ENCODE results near the gene ZNRF3.

The ZNRF3 gene

DNA sequence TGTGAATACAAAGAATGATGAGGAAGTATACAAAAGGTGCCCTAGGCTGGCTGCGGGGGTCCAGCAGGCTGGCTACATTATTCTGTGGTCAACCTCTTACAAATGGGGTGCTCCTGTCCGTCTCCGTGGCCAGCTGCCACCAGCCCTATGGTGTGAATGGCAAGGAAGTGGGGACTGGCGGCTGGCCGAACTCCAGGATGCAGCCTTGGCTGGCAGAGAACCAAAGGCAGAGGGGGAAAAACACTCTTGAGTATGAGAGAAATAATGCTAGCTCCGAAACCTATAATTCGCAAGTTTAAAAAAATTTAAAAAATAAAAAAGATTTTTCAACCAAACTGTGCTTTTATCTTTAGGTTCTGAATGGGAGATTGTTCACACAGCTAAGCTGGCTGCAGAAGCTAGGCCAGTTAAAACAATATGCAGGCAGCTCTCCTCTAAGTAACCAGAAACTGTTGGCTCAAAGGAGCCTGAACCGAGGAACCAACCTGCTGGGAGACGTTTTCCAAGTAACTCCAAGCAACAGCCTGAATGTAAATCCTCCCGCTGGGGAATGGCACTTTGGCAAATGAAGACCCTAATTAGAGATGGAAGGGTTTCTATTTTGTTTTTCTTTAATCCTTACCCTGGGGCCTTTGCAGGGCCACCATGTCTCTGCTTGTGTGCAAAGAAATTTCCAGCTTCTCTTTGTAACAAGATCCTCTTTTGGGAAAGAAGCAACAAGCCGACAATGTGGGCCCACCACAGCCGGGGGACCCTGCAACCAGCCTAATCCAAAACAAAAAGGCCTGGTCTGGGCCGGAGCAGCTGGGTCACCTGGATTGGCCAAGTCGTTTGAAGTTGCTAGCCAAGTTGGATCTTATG, 128.1 kb downstream of the ZNRF3 start:
- no peak for DNase-seq (ENCODE audit: low spot score)

DNA sequence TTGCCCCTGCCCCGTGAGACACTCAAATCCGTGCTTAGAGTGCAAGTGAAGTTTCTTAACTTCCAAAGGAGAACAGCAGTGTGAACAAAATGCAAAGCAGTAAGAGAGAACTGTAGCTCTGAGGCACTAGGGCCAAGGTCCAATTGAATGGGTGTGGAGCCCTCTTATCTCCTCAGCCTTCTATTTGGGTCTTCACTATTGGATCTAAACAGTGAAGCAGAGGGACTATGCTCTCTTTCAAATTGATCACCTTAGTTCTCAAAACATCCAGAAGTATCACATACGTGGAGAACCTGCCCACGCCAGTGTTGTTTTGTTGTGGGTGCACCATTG, 128.7 kb downstream of the ZNRF3 start:
- no peak for DNase-seq (ENCODE audit: low spot score)

DNA sequence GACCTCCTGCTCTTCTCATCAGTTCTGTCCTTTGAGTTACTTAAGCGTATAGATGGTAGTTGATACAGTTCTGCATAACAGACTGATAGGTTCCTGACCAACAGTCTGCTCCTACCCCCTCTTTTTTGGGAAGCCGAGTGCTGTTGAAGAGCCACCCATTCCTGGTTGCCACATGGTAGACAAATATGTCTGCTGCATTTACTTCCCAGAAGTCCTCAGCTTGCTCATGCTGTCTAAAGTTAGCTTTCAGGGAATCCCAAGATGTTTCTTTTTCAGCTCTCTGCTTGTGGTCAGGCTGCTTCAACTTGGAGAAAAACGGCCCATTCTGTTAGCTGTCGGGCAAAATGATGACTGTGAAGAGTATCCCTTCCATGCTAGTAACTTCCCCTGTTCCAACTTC, 129.6 kb downstream of the ZNRF3 start:
- no peak for DNase-seq (ENCODE audit: low spot score)

DNA sequence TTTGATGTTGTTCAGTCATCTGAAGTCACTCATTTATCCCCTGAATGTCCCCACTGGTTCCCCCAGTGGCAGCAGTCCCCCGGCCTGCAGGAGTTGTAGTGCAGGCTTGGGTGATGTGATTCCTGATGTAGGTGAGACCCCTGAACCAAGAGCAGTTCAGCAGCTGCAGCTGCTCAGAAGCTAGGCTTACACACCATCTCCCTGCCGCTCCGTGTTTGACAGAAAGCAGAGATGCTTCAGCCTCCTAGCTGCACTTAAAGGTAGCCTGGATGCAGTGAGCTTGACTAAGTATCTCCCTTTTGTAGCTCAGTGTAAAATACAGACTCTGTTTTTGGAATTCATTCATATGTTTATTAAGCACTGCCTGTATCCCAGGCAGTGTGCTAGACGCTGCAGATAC, 130.9 kb downstream of the ZNRF3 start:
- no peak for DNase-seq (ENCODE audit: low spot score)

DNA sequence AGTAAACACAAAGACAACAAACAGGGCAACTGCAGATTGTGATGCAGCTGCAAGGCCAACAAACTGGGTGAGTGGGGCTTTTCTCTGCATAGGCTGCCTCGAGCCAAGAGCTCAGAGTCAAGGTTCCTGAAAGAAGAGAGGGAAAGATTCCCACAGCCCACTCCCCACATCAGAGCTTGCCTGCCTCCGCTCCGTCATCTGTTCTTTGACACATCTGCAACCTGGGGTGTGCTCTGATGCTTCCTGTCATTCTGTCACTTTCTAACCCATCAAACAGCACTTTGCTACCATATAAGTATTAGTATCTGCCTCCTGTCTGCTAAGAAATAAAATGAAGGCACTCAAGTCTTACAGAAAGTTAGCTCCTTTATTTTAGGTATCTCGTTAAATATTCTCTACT, 131.4 kb downstream of the ZNRF3 start:
- no peak for DNase-seq (ENCODE audit: low spot score)

DNA sequence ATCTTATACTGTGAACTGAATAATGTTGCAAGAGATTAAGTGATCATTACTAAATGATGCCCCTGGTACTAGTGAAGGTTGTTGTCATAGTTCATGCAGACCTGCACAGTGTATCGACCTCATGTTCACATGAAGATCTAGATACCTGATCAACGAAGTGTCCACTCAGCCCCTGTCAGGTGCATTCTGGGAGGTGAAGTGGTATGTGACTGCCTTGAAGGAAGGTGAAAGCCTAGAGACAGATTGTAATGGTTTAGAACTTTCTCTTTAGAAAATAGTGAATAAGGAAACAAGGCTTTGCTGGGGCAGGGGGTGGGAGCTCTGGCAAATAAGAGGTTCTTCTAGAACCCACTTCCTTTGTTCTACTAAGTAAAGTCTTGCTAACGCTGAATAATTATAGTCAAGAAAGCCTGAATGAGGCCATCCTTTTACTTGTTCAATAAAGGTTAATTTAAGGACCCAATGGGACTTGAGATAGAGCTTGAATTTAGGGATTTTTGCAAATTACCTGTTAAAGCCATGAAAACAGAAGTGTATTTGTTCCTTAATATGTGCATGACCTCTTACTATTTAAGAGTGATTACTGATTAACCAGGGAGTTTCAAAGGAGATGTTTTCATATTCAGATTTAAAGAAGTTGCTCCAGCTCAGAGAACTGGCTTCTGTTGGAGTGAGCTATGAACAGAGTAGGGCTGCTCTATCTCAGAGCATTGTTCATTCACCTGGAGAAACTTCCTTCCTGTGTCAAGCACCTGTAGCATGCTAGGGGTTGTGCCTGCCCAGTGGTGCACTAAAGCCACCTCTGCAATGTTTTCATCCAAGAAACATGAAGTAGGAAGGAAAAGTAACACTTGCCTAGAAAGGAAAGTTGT, 132.9 kb downstream of the ZNRF3 start:
- DNase-seq (ENCODE audit: low spot score), result no peak

DNA sequence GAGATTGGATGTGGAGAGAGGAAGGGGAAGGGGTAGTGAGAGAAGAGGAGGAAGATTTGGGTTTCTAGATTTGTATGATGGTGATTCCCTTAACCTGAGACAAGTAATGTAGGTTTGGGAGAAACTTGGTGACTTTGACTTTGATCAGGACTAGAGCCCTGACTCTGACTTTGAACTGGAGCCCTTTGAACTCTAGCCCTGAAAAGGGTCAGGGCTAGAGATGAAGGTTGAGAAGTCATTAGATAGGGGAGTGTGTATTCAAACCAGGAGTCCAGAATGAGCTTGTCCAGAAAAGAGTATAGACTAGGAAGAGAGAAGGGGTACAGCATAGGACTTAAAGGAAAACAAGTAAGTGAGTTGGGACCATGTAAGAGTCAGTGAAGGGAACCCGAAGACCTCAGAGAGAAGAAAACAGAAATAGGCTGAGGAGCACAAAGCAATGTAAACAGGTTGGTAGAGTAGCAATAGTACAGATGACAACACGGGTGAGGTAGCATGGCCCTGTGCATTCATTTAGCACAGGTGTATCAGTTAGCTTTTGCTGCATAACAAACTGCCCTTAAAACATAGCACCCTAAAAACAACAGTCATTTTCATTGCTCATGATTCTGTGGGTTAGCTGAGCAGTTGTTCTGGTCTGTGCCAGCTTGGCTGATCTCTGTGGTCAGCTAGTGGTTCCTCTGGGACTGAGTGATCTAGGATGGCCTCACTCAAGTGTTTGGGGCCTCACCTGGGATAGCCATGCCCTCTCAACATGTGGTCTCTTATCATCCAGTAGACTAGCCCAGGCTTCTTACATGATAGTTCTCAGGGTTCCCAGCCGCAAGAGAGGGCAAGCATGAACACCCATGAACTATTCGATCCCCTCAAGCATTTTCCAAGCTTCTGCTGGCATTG, 135.2 kb downstream of the ZNRF3 start:
- no peak for DNase-seq (ENCODE audit: low spot score)

DNA sequence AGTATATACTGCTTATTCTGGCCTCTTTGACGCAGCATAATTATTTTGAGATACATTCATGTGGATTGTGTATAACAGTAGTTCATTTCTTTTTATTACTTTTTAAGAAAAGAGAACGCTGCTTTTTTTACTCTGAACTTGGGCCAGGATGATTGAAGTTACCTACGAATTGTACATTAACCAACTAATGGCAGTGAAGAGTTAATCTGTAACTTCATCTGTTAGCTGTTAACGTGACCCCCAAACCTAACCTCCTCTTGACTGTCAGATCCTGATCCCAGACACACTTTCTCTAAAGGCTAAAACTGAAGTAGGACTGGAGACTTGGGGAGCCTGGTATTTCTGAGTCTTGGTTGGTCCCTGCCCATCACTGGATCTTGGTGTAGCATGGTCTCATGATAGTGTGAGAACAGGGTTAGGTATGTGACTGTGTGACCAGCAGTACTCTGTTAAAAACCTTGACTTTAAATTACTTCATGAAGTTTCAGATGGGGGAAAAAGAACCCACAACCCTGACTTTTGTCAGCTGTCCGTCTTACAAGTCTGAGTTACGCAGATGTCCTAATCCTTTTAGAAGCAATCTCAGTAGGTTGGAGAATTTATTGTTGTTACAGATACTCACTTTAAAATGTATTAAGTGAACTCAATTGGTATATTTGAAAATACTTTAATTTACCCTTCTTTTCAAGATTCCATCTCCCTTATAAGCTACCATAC, 138.9 kb downstream of the ZNRF3 start:
- DNase-seq (ENCODE audit: low spot score), result no peak

DNA sequence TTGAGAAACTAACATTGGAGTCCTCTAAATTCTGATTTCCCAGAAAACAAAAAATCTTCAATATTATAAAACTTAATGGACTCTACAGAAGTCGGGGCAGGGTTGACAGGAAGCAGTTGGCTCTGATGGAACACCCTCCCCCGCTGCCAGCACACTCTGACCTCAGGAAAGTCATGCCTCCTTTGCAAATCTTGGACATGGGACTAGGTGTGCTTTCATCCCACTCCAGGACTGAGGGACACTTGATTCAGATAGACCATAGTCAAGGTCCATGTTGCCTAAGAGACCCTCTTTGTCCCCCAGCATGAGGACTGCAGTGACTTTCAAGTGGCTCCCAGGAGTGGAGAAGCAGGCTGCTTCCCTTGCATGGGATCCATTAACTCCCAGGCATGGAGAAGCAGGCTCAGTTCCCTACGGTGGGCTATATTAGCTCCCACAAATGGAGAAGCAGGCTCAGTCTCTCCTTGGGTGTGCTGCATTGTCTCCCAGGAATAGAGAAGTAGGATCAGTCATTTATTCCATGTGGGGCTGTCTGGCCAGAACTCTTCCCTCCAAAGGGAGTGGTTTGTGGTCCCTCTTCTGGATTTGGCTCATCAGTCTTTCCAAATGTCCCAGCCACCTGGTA, 139.9 kb downstream of the ZNRF3 start:
- no peak for DNase-seq (ENCODE audit: low spot score)

DNA sequence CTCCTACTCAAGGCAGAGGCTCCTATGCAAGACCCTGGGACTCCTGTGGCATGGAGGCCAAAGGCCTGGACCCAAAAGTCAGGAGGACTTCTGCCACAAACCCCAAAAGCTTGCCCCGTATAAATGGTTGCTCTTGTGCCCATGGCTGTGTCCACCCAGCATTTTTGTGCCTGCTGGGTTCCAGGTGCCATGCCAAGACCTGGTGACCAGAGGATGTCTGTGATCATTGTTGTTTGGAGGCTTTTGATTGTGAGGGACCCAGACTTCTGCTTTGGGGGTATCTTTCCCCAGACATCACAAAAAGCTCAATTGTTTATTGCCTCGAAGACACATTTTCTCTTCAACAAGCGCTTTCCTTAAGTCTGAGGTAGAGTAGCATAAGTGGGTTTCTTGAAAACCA, 143.2 kb downstream of the ZNRF3 start:
- no peak for DNase-seq (ENCODE audit: low spot score)

DNA sequence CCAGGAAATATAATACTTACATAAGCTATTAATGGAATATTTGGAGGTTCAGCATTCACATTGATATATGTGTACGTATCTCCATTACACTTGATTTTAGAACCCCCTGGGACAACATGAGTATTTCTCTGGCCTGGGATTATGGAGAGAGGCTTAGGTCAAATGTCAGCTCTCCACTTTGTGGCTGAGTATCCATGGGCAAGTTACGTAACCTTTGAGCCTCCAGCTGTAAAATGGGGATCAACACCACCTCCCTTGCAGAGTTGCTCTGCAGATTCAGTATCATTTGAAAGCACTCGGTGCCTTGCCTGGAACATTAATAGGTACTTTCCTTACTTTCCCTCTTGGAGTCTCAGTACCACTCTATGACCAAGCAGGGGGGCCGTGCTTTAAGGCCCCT, 145.1 kb downstream of the ZNRF3 start:
- DNase-seq (ENCODE audit: low spot score), result no peak

DNA sequence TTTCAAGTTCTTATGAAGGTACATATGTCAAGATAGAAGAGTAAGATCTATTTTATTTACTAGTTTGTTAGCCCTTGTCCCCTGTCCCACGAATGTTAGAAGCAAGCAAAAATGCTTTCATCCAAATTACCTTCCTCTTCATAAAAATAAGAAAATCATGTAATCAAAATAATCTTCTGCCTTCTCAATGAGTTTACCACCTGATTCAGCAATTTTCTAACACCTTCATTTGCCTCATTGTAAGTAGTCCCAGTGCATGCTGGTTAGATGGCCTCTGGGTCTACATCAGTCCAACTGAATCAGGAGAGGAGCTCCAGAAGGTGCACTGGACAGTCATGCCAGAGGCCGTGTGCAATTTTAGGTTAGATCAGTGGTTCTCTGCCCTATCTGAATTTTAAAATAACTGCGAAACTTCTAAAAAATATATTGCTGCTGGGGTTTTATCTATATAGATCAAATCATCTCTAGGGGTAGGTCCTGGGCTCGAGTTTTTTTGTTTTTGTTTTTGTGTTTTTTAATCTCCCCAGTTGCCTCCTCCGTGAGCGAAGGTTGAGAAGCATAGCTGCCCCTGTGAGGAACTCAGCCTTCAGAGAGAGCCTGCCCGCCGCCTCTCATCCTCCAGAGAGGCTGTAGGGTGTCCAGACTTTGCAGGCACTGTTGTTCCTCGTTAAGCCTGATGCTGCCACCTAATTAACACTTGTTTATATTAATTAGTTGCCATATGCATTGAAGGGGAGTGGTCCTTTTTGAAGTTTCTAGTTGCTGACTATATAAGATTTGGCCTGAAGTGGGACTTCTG, 146.0 kb downstream of the ZNRF3 start:
- no peak for DNase-seq (ENCODE audit: low spot score)

DNA sequence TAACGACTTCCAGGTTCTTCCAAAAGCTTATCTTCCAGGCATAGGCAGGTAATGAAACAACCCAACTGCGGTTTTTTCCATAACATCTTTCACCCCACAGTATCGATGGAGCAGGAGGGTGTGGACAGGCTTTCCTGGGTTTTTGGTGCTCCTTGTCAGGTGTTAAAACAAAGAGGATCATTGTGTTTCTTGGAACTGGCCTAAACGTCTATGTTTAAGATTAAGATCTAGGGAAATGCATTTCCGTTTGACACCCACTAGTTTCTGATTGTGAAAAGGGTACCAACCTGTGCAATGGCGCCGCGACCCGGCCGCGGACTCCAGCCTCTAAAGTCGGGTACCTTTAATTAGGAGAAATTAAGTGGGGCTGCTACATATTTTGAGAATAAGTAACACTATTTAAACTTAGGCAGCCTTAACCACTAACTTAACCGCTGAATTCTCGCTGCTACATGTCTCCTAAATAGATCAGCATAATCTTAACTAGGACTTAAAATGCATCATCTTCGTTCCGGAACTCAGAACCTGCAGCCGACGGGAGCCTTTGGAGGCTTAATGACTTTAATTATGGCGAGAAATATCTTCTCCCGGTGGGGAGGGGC, 146.7 kb downstream of the ZNRF3 start:
- DNase-seq (ENCODE audit: low spot score), result no peak

DNA sequence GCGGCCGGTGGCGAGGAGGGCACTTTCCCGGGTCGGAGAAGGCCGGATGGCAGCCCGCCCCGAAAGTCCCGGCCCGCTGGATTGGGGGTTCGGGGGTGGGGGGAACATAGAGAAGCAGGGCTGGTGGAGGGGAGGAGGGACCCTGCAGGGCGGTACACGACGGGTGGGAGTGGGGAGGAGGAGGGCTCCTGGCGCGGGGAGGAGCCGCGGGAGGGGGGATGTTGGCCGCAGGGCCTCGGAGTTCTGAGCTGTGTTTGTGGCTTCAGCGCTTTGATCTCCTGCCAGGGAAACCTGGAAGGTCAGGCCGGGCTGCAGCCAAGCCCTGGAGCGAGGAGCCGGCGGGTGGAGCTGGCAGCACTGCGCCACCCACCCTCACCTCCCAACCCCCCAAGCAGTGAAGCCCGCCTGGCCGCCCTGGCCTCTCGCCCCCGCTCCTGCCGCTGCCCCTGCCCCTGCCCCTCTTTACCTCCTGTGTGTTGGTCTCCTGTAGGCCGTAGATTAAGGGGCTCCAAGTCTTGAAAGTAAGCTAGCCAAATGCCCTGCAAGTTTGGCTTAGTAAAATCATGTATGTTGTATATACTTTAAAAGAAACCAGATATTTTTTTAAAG, 147.3 kb downstream of the ZNRF3 start:
- no peak for DNase-seq (ENCODE audit: low spot score)

DNA sequence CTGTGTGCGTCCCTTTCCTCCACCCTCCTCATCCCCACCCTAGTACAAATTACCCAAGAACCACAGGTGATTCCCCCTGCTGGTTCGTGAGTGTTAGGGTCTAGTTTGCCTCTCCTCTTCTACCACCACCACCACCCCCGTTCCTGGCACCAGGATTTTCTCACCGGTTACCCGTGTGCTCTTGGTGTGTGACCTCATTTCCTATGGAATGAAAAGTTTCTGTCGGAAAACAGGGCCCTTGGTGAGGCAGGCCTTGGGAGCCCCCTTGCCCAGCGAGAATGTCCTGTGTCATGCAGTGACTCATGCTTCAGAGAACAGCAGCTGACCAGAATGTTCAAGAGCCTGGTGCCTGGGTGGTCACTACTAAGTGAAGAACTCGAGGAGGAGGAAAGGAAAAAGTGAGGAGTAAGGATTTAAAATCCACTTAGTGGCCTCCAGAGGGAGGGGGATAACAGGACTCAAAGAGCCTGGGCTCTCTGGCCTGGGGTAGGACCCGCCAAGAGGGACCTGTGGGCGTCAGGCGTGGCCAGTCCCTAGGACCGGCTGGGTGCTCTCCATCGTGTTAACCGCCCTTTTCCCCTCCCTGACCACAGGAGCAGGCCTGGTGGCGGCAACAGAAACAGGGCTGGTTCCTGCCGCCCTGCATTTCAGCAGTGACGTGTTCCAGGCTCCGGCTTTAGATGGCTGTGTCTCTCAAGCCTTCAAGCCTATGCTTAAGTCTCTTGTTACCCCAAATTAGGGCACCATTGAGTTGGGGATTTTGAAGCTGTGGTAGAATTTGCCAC, 148.0 kb downstream of the ZNRF3 start:
- no peak for DNase-seq (ENCODE audit: low spot score)

DNA sequence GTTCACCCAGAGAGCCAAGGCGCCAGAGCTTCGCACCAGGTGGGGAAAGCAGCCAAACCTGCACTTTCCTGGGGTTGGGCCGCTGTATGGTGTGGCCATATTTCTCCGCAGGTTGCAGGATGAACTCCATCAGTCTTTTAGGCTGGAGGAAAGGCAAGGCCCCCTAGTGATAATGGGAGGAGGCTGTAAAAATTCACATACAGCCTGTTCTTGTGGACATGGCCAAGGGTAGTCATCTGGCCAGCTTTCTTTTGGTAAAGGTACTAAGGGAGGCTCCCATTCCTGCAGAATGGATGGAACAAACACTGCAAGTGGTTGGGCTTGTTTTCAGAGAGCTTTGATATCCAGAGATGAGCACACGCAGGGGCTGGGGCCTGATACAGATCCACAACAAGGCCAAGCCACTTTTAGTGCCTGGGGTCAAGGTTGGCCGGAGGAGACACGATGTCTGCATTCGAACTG, 148.7 kb downstream of the ZNRF3 start:
- no peak for DNase-seq (ENCODE audit: low spot score)

DNA sequence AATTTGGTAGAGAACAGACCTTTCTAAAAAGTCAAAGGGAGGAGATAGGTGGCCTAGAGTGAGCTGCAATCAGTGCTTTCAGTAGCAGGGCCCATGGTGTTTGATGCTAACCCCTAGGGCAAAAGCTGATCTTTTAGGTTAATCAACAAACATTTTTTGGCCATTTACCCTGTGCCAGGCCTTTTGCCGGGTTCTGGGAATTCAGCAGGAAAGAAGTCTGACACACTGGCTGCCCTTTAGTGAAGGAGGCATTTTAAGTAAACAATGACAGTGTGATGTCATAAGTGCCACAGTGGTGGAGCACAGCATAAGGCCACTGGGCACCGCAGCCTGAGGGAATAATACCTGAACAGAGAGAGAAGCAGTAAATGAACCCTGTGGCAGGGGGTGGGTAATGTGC, 149.2 kb downstream of the ZNRF3 start:
- DNase-seq (ENCODE audit: low spot score), result no peak

DNA sequence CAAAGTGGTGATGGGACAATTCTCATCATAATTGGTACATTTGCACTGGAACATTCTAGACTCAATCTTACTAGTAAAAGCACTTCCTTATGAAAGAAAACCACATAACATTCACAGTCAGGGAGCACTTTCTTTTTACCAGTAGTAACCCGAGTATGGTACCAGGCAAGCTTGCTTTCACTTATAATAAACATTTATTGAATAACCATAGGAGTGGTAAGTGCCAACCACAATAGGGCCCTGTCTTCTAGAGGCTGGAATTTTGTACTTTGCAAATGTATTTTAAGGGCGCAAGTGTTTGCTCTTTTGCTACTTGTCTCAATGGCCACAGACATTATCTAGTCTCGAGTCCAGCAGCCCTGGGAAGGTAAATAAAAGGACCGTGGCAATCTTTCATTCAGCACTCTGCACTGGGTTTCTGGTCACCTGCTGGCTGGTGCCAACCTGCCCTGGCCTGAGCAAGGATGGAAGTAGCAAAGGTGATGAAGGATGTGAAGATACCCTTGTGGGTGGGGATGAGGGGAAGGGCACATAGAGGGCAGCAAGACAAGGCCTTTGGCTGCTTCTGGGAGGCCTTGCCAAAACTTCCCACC, 154.1 kb downstream of the ZNRF3 start:
- no peak for DNase-seq (ENCODE audit: low spot score)
